ENCODE results near the gene C4A. TPM values are rescaled to one million over a fixed set of nuclear protein-coding genes. Genes with fewer than 3 reads are reported as not detected.
"Not testable (repeated sequence)": the region's sequence is repeated elsewhere in the genome, so short reads cannot be mapped to it uniquely, and the experiment has no call there.

Gene C4A
- total RNA-seq, 2 donors from 2014 or later, result 30.2 to 162 TPM

DNA sequence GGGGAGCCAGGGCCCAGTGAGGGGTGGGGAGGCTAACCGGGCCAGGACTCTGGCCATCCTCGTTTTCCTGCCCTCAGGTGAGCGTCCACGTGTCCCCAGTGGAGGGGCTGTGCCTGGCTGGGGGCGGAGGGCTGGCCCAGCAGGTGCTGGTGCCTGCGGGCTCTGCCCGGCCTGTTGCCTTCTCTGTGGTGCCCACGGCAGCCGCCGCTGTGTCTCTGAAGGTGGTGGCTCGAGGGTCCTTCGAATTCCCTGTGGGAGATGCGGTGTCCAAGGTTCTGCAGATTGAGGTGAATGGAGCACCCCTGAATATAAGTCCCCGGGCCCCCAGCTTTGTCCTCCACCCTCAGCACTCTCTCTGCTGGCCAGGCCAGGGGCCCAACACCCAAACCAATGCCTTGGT is 12.6 kb downstream of the C4A start:
- DNase-seq (ENCODE audit: low spot score); ATAC-seq (ENCODE audit: insufficient number of reproducible peaks, low FRiP score, low read depth); H3K4me3 ChIP-seq; H3K4me1 ChIP-seq (ENCODE audit: control insufficient read depth in 1 of 2, low read depth in 2 of 2); H3K27me3 ChIP-seq (replicated peaks; ENCODE audit: insufficient read depth); H3K36me3 ChIP-seq; H3K9me3 ChIP-seq; H3K27ac ChIP-seq: not testable (repeated sequence)

DNA sequence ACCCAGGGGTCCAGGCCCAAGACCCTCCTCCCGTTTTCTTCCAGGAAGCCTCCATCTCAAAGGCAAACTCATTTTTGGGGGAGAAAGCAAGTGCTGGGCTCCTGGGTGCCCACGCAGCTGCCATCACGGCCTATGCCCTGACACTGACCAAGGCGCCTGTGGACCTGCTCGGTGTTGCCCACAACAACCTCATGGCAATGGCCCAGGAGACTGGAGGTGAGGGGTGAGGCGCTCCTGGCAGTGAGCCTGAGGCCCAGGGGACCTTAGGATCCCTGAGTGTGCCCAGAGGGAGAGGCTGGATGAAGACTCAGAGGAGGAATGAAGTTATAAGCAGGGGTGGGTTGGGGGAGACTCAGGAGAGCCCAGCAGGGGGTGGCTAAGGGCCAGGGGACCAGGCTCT is 14.5 kb downstream of the C4A start:
- H3K27ac ChIP-seq; ATAC-seq (ENCODE audit: insufficient number of reproducible peaks, low FRiP score, low read depth); H3K9me3 ChIP-seq; H3K4me3 ChIP-seq; DNase-seq (ENCODE audit: low spot score); H3K4me1 ChIP-seq (ENCODE audit: control insufficient read depth in 1 of 2, low read depth in 2 of 2); H3K36me3 ChIP-seq; H3K27me3 ChIP-seq (replicated peaks; ENCODE audit: insufficient read depth): not testable (repeated sequence)

DNA sequence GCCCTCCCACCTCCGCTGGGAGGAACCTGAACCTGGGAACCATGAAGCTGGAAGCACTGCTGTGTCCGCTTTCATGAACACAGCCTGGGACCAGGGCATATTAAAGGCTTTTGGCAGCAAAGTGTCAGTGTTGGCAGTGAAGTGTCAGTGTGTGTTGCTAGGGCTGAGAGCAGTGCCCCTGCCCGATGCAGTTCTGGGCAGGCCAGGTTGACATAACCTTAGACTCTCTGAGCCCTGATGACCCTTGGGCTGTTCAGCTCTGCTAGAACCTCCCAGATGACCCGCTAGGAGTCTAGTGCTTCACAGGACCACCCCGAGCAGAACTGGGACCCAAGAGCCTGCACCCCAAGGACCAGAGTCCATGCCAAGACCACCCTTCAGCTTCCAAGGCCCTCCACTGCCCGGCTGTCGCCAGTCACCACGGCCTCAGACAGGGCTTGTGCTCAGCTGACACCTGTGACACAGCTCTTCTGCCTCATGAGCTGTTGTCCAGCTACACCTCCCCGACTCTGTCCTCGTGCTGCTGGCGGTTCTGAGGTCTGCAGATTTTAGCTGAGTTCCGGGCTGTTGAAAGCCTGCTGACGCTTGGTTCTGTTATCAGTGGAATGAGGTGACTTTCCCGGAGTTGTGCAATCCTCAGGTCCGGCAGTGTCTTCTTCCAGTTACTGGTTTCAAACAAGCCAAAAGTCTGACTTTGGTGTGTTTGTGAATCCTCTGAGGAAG is 20.9 kb downstream of the C4A start:
- not testable (repeated sequence) for H3K4me3 ChIP-seq; H3K27me3 ChIP-seq (replicated peaks; ENCODE audit: insufficient read depth); H3K27ac ChIP-seq; H3K36me3 ChIP-seq; H3K9me3 ChIP-seq; DNase-seq (ENCODE audit: low spot score); H3K4me1 ChIP-seq (ENCODE audit: control insufficient read depth in 1 of 2, low read depth in 2 of 2); ATAC-seq (ENCODE audit: insufficient number of reproducible peaks, low FRiP score, low read depth)

DNA sequence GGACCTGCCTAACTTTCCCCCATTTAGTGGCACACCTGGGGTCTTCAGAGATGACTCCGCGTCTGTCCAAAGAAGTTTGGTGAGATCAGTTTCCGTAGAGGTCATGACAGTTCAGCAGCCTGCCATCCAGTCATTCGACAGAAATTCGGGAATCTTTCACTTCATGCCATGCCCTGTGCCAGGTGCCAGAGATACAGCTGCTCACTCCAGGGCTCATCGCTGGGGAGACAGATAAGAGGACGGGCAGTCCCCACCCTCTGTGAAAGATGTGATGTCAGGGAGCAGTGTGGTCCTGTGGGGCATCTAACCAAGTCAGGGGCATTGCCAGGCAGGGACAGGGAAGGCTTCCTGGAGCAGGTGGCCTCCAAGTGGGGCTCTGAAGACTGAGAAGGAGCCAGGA is 21.4 kb downstream of the C4A start:
- H3K27me3 ChIP-seq (replicated peaks; ENCODE audit: insufficient read depth); DNase-seq (ENCODE audit: low spot score); H3K4me1 ChIP-seq (ENCODE audit: control insufficient read depth in 1 of 2, low read depth in 2 of 2); ATAC-seq (ENCODE audit: insufficient number of reproducible peaks, low FRiP score, low read depth); H3K27ac ChIP-seq; H3K9me3 ChIP-seq; H3K36me3 ChIP-seq; H3K4me3 ChIP-seq: not testable (repeated sequence)

GRCh38 chr6:32004393-32004792 is 22.5 kb downstream of the C4A start:
- not testable (repeated sequence) for H3K4me1 ChIP-seq (ENCODE audit: control insufficient read depth in 1 of 2, low read depth in 2 of 2); H3K27ac ChIP-seq; DNase-seq (ENCODE audit: low spot score); H3K4me3 ChIP-seq; ATAC-seq (ENCODE audit: insufficient number of reproducible peaks, low FRiP score, low read depth); H3K27me3 ChIP-seq (replicated peaks; ENCODE audit: insufficient read depth); H3K9me3 ChIP-seq; H3K36me3 ChIP-seq

GRCh38 chr6:32004864-32005537 is 23.1 kb downstream of the C4A start:
- not testable (repeated sequence) for DNase-seq (ENCODE audit: low spot score); H3K9me3 ChIP-seq; H3K27ac ChIP-seq; H3K36me3 ChIP-seq; H3K27me3 ChIP-seq (replicated peaks; ENCODE audit: insufficient read depth); ATAC-seq (ENCODE audit: insufficient number of reproducible peaks, low FRiP score, low read depth); H3K4me1 ChIP-seq (ENCODE audit: control insufficient read depth in 1 of 2, low read depth in 2 of 2); H3K4me3 ChIP-seq

DNA sequence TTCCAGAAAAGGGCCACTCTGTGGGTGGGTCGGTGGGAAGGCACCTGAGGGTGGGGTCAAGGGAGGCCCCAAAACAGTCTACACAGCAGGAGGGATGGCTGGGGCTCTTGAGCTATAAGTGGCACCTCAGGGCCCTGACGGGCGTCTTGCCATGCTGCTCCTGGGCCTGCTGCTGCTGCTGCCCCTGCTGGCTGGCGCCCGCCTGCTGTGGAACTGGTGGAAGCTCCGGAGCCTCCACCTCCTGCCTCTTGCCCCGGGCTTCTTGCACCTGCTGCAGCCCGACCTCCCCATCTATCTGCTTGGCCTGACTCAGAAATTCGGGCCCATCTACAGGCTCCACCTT is 23.7 kb downstream of the C4A start:
- not testable (repeated sequence) for H3K36me3 ChIP-seq; H3K27me3 ChIP-seq (replicated peaks; ENCODE audit: insufficient read depth); DNase-seq (ENCODE audit: low spot score); H3K27ac ChIP-seq; ATAC-seq (ENCODE audit: insufficient number of reproducible peaks, low FRiP score, low read depth); H3K4me3 ChIP-seq; H3K4me1 ChIP-seq (ENCODE audit: control insufficient read depth in 1 of 2, low read depth in 2 of 2); H3K9me3 ChIP-seq

DNA sequence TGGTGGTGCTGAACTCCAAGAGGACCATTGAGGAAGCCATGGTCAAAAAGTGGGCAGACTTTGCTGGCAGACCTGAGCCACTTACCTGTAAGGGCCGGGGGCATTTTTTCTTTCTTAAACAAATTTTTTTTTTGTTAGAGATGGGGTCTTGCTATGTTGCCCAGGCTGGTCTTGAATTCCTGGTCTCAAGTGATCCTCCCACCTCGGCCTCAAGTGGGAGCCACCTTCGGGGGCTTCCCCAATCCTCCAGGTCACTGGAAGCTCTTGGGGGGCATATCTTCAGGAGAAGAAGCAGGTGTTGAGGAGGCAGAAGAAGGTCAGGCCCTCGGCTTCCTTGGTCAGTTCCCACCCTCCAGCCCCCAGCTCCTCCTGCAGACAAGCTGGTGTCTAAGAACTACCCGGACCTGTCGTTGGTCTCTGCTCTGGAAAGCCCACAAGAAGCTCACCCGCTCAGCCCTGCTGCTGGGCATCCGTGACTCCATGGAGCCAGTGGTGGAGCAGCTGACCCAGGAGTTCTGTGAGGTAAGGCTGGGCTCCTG is 24.2 kb downstream of the C4A start:
- not testable (repeated sequence) for H3K27me3 ChIP-seq (replicated peaks; ENCODE audit: insufficient read depth); H3K4me3 ChIP-seq; ATAC-seq (ENCODE audit: insufficient number of reproducible peaks, low FRiP score, low read depth); DNase-seq (ENCODE audit: low spot score); H3K9me3 ChIP-seq; H3K36me3 ChIP-seq; H3K27ac ChIP-seq; H3K4me1 ChIP-seq (ENCODE audit: control insufficient read depth in 1 of 2, low read depth in 2 of 2)

DNA sequence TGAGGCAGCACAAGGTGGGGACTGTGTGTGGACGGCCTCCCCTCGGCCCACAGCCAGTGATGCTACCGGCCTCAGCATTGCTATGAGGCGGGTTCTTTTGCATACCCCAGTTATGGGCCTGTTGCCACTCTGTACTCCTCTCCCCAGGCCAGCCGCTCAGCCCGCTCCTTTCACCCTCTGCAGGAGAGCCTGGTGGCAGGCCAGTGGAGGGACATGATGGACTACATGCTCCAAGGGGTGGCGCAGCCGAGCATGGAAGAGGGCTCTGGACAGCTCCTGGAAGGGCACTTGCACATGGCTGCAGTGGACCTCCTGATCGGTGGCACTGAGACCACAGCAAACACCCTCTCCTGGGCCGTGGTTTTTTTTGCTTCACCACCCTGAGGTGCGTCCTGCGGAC is 25.2 kb downstream of the C4A start:
- H3K36me3 ChIP-seq; ATAC-seq (ENCODE audit: insufficient number of reproducible peaks, low FRiP score, low read depth); H3K27ac ChIP-seq; H3K27me3 ChIP-seq (replicated peaks; ENCODE audit: insufficient read depth); H3K4me3 ChIP-seq; H3K9me3 ChIP-seq; DNase-seq (ENCODE audit: low spot score); H3K4me1 ChIP-seq (ENCODE audit: control insufficient read depth in 1 of 2, low read depth in 2 of 2): not testable (repeated sequence)

- ATAC-seq (ENCODE audit: insufficient number of reproducible peaks, low FRiP score, low read depth); H3K4me1 ChIP-seq (ENCODE audit: control insufficient read depth in 1 of 2, low read depth in 2 of 2); H3K27ac ChIP-seq; H3K27me3 ChIP-seq (replicated peaks; ENCODE audit: insufficient read depth); H3K9me3 ChIP-seq; DNase-seq (ENCODE audit: low spot score); H3K36me3 ChIP-seq; H3K4me3 ChIP-seq: not testable (repeated sequence)
Observed at GRCh38 chr6:32008037-32008436, 26.2 kb downstream of the C4A start.

DNA sequence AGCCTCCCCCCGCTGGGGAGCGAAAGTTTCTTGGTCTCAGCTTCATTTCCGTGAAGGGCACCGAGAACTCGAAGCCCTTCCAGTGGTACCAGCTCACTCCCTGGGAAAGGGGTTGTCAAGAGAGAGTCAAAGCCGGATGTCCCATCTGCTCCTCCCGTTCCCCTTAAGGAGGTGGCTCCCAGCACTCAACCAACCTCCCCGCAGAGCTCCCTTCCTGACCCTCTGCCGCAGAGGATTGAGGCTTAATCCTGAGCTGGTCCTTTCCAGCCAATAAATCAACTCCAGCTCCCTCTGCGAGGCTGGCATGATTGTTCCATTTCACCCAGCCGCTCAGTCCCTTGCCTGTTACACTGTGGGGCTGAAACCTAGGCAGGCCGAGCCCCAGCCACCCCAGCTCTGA is 26.8 kb downstream of the C4A start:
- not testable (repeated sequence) for H3K27me3 ChIP-seq (replicated peaks; ENCODE audit: insufficient read depth); DNase-seq (ENCODE audit: low spot score); H3K27ac ChIP-seq; ATAC-seq (ENCODE audit: insufficient number of reproducible peaks, low FRiP score, low read depth); H3K36me3 ChIP-seq; H3K4me1 ChIP-seq (ENCODE audit: control insufficient read depth in 1 of 2, low read depth in 2 of 2); H3K4me3 ChIP-seq; H3K9me3 ChIP-seq

- ATAC-seq (ENCODE audit: insufficient number of reproducible peaks, low FRiP score, low read depth); H3K36me3 ChIP-seq; H3K4me1 ChIP-seq (ENCODE audit: control insufficient read depth in 1 of 2, low read depth in 2 of 2); H3K4me3 ChIP-seq; DNase-seq (ENCODE audit: low spot score); H3K9me3 ChIP-seq; H3K27me3 ChIP-seq (replicated peaks; ENCODE audit: insufficient read depth); H3K27ac ChIP-seq: not testable (repeated sequence)
Observed at GRCh38 chr6:32009537-32009936, 27.7 kb downstream of the C4A start.
